GM11168 (cell line): ENCODE results near the gene MREG.
"Not testable (repeated sequence)": the region's sequence is repeated elsewhere in the genome, so short reads cannot be mapped to it uniquely, and the experiment has no call there.

Source experiments
- in situ Hi-C: fragments of 300-500 bp; cut with MboI; formaldehyde crosslinking; loops from one replicate; pipeline ENCODE4 v1.12.0; 2022; ENCODE audit warnings: low sequenced_read_pairs; ENCODE audit not compliant: unreplicated experiment

Gene MREG

DNA sequence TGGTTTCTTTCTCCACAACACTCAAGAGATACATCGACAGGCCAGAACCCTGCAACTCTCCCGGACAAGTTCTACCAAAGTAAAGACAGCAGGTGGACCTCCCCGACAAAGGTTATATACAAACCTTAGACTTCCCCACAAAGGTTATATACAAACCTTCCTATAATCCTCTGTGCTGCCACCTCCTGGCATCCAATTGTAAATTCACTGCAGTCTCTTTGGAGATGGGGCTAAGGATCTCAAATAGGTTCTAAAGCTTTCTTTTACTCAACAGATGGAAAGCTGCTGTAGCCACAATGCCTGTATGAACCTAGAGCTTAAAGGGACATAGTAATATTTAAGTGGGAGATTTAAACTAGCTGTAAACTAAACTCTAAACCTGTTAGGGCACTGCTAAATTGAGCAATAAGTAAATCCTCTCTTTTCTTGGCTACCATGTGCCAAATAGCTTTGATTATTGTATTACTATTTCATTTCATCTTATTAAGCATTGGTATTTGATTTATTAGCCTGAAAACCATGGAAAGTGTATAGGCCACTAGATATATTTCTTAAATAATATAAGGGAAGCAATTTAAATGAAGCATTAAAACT is 9.8 kb upstream of the MREG start:
- in situ Hi-C loops = loop anchor here (5.0 kb wide), 1 partner anchor 71 kb away; no protein-coding TSS in a partner anchor

DNA sequence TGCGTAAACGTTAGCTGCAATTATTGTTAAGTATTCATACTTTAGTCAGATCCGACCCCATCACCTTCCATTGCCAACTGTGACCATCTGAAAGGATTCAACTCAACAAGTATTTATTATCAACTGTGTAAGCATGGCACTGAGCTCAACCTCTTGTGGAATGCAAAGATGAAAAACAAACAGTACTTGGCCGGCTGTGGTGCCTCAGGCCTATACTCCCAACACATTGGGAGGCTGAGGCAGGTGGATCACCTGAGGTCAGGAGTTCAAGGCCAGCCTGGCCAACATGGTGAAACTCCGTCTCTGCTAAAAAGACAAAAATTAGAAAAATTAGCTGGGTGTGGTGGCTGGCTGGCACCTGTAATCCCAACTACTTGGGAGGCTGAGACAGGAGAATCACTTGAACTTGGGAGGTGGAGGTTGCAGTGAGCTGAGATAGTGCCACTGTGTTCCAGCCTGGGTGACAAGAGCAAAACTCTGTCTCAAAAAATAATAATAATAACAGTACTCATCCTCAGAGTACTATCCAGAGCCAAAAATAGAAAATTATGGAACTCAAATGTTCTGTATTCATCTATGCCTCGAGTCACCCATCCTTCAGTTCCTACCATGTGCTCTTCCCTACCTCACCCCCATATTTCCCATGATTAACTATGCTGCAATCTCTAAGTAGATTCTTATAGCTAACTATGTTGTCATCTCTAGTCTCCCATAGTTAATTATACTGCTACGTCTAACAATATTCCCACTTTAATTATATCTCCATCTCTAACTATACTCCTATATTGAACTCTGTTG is 8.6 kb upstream of the MREG start:
- in situ Hi-C loops = loop anchor here (5.0 kb wide), 1 partner anchor 70 kb away; no protein-coding TSS in a partner anchor

DNA sequence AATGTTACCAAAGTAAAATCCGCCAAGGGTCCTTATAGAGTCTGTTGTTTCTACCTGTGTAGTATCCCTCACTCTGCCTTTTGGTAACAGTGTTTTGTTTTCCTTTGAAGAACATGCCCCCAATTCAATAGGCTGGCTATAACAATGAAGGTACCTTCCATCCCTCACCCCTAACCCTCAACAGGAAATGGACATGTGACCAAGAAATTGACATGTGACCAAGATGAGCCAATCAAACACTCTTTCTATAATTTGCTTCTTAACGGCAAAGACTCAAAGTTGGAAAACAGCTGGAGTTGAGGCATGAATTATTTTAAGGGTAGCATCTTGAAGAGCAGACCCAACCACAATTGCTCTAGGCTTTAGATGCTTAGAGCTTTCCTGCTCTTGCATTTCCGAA is 5.4 kb upstream of the MREG start:
- in situ Hi-C loops = no loop called here

DNA sequence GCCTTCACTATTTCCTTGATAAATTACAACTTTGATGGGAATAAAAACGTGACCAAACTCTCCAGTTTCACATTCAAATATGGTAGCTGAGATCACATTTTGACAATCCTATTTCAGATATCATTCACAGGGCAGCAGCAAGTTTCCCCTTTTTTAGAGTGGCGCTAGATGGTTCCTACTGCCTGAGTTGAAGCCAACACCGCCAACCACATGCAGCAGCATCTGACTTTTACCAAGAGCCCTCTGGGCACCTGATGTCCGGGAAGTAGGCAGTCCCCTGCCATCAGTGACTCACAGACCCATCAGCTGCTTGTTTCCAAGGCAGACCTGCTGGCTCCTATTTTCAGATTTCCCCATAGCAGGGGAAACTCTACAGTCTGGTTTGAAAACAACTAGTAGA is 4.0 kb upstream of the MREG start:
- in situ Hi-C loops = no loop called here

DNA sequence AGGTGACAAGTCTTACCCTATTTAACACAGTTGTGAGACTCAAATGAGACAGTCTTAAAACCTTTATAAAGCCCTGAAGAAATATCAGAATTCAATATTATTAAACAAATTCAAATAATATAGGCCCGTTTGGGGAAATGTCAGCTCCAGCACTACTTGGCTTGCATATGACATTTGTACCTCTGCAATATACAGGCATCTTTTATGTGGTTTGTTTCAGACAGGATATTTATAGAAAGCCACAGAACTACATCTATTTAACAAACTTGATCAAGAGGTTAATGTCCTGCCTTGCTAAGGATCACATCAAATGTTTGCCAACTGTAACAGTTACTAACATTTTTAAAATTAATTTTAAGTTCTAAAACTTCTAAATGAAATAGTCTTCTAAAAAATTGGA is 3.2 kb upstream of the MREG start:
- in situ Hi-C loops = no loop called here

DNA sequence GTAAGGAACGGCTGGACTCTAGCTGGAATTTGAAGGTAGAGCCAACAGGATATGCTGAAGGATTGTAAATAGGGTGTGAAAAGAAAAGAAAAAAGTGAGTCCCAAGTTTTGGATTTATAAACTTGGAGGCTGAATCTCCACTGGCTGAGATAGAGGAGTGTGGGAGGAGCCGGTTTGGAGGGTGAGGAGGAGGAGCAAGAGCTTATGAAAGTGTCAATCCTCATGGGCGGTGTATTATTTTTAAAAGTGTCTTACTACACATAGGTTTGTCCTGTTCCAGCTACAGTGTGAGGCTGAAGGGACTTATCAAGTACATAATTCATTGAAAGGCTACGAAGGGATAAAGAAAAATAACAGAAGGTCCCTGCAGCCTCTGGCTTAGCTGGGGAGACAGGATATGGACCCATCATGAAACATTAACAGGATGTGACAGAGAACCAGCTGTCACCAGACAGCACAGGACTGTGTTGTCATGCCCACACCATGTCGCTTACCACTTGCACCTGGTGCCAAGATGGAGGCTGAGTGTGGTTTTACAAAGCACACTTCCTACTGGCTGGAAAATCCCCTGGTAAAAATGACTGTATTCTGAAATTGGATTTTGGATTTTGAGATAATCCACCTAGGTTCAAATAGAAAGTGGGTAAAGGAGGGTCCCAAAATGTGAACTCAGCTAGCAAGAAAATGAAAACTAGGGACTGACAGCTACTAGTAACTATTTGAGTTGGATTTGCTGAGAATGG is 2.5 kb upstream of the MREG start:
- in situ Hi-C loops = no loop called here

DNA sequence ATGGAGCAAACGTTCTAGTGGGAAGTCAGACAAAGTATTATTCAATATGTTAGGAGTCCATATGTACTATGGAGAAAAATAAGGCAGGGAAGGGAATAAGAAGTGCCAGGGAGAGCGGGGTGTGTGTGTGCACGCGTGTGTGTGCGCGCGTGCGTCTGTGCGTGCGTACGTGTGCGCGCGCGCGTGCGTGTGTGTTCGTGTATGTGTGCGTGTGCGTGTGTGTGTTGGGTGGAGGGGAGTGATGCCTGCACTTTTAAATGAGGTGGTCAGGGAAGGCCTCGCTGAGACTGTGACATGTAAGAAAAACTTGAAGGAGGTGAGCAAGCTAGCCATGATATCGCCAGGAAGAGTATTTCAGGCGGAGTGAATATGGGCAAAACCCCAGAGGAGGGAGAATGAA is 1.6 kb upstream of the MREG start:
- in situ Hi-C loops = no loop called here

DNA sequence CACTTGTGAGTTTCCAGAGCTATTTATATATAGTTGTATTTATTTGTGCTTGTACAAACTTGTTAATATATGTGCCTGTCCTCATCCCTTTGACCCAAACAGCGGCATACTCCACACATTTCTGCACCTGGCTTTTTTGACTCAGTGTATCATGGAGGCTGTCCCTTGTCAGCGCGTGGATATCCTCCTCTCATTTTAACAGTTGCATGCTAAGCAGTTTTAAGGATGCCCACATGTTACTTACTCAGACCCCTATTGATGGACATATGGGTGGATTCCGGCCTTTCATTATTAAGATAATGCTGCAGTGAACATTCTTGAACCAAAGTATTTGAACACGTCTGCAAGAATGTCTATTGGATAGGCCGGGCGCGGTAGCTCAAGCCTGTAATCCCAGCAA is 655 bp upstream of the MREG start:
- in situ Hi-C loops = no loop called here

DNA sequence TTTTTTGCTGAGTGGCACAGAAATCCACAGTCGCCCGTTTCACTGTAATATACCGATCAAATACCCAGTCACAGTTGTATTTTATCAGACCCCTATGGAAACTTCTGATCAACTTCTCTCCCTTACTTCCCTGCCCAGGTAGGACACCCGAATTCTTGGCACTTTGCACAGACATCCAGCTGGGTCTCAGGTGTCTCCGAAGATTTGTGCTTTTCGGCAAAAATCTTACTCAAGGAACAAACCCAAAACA is 596 bp downstream of the MREG start:
- in situ Hi-C loops = no loop called here

DNA sequence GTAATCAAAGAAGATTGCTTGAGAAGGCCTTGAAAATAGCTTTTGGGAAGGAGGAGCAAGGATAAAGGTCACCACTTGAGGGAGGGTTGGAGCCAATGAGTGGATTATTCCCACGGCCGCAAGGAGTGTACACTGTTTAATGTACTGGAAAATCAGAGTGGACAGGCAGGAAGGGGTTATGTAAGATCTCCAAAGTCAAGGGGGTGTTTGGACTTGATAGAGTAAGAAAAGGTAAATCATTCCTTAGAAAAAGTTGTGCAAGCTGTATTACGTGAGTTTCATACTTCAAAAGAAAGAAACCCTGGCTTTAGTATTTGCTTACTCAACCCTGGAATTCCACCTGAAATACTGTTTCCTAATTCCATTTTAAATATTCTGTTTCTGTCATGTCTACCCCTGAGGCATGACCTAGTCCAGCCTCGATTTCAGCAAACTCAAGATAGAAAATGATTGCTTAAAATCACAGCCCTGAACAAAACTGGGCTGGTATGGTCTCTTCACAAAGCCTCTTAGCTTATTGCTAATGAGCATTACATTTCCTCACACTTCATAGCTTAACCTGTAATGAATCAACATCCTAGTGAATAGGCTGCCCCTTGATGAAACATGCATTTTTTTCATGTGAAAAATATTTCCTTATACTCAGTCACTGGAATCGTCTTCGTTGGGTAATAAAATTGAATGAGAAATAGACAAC is 1.1 kb downstream of the MREG start:
- in situ Hi-C loops = no loop called here

DNA sequence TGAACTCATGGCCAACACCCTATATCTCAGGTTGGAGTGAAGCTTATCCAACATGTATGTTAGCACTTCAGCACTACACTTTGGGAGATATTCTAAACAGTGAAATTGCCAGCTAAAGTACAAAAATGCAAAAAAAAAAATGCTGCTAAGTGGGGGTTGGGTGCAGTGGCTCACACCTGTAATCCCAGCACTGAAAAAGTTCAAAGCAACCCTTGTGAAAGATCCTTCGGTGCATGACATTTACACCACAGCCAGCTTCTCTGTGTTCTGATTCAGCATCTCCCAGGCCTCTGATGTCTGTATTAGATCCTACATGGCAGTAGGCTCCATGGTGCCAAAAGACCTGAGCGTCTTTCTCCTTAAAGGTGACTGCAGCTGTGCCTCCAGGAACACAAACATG is 4.1 kb downstream of the MREG start:
- in situ Hi-C loops = not testable (repeated sequence)

DNA sequence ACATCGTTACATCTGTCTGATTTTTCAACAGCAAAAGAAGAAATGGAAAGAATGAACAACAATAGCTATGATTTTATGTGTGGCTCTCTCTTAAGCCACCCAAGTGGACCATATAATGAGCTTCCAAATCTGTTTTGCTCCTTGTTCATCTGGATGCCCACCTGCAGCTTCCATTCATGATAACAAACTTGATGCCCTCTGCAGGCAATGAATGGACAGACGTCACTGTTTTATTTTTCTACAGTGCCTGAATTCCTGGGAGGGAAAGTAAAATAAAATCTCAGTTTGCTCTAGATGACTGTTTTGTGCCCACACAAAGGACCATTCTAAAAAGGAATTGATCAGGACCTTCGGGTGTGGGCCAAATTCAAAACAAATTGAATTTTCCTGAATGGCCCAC is 5.0 kb downstream of the MREG start:
- in situ Hi-C loops = no loop called here

DNA sequence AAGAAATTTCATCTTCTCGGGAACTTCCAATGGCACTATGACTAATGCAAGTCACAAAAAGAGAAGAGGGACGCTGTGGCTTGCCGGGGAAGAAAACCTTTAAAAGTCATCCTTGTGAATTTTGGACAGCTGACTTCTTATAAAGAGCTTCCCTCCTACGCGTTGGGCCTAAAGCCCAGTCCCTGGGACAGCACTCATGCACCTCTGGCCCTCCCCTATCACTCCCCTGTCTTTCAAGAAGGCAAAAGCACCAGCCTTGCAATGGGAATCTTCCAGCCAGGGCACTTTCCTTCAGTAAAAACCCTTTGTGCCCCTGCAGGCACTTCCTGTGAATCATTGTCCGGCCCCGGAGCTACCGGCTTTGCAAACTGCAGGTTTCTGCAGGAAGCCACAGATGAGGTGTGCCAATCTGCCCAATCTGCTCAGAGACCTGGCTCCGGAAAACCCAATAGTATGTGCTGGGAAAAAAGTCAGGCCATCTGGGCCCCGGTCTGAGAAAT is 7.1 kb downstream of the MREG start:
- in situ Hi-C loops = no loop called here

DNA sequence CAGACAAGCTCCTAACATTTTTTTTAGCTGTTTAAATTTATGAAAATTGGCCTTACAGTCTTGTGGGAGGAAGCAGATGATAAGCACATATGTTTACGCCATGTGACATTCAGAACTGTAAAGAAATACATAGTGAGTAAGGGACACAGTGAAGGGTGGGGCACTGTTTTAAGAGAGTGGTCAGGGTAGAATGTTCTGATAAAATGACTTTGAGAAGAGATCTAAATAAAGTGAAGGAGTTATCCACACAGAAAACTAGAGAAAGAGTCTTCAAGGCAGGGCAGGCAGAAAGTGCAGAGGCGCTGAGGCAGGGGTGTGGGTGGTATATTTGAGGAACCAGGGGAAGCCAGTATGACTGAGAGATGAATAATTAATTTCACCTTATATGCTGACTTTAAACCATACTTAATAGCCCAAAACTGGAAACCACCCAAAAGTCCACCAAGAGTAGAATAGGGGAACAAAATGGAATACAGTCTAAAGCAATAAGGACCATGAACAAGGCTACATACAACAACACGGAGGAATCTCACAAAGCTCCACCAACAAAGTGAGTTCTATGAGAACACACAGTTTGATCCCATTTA is 8.6 kb downstream of the MREG start:
- in situ Hi-C loops = no loop called here

DNA sequence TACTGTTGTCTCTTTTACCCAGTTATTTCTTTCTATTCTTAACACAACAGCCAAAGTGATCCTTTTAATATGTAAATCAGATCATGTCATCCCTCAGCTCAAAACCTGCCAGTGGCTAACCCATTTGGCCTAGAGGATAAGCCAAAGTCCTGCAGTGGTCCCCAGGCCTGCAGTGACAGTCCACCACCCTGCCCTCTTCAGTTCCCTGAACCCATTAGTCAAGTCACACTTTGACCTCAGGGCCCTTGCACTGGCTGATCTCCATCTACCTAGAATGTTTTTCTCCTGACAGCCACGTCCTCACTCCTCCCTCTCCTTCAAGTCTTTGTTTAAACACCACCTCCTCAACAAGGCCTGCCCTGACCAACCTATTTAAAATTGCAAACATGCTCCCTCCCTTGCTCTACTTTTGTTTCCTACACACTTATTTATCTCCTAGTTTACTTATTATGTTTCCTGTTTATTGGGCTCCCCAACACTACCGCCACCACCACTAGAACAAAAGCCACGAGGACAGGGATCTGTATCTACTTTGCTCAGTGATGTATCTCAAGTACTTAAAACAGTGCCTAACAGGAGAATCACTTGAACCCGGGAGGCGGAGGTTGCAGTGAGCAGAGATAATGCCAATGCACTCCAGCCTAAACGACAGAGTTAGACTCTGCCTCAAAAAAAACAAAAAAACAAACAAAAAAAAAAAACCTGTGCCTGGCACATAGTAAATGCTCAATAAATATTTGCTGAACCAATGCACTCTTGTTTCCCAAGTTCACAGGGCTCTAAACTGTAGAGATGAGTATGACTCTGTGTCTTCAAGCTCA is 9.3 kb downstream of the MREG start:
- in situ Hi-C loops = no loop called here

DNA sequence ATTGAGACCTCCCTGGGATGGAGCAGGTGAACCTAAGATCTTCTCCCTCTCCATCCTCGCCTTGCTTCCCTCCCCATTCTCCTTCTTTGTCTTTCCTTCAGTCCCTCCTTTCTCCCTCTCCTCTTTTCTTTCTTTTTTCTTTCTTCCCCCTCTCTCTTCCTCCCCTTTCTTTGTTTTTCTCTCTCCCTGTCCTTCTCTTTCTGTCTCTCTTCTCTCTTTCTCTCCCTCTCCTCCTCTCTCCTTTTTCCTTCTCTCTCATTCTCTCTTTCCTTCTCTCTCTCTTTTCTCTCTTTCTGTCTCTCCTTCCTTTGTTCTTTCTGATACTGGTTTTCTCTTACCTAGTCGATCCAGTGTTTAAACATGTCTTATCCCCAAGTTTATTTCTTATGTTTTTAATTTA is 10.7 kb downstream of the MREG start:
- in situ Hi-C loops = no loop called here

DNA sequence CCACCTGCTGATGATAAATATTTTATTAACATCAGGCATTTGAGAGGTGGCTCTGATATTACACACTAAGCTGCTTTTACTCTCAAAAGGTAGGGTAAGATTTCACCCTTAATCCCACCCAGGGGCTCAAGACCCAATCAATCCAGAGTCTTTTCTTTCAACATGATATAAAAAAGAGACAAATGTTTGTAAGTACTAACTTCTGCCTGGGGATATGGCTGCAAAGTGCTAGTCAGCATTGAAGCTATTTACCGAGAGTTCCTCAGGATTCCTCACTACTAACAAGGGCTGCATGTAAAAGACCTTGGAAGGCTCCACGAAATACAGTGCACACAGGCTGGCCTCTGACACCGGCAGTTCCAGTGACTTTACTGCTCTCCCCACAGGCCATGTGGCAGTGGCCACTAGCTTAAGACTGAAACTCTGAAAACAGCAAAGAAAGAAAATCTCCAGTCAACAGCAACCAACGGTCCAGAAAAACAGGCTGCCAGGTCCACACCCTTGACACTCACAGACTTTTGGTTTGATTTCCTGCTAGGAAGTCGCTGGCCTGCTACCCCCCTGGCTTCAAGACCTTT is 11.2 kb downstream of the MREG start:
- in situ Hi-C loops = no loop called here

DNA sequence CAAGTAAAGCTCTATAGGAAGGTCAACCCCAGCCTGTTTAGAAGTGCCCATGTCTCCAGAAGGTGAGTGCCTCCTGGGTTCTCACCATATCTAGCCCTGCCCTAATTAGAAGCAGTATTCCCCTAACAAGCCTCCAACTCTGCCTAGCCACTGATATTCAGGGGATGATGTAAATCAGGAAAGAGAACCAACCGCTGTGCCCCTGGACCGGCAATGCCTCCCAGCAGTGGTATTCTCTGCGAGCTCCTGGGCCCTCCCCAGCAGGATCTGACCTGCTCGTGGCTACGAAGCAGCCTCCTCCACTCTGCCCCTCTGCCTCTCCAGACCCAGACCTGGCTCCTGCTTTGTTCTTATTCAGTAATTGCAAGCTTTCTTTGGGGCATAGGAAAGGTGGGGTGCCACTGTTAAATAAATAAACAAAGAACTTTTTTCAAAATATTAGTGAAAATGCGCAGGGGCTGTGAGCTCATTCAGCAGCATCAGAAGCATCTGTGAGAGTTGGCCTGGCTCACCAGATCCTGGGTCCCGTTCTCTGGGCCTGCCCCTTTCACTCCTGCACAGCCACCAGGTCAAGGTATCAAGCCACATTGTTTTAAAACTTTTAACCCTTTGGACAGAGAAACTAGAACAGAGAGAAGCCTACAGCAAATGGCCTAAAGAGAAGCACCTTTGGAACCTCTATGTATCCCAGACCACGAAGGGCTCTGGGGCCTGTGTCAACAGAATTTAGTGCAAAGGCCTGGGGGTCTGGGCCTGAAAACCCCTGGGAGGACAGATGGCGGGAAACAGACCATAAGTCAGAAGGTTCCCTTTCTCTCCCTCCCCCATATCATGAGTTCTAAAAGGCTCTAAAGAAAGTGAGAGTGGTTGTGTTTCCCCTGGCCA is 11.9 kb downstream of the MREG start:
- in situ Hi-C loops = no loop called here
